AG09309 (cell line): ENCODE measurements around the gene DMBT1.

Source experiments
- DNase-seq: peaks from one replicate; pipeline ENCODE4 v3.0.0-alpha.2; 2010; ENCODE audit warnings: low read depth
- H3K4me3 ChIP-seq: 2 replicates; pipeline ENCODE4 v1.5.1; 2011; ENCODE audit warnings: mild to moderate bottlenecking, low read depth, low read length, moderate library complexity; ENCODE audit not compliant: control insufficient read depth
- TF ChIP-seq, protein P1 (sequence below): IDR thresholded peaks from 2 replicates; pipeline ENCODE4 v1.5.1; 2011; ENCODE audit warnings: mild to moderate bottlenecking, low read depth, low read length, inconsistent platforms; ENCODE audit not compliant: insufficient read depth, control insufficient read depth; ENCODE audit errors: missing control alignments

Gene DMBT1

DNA sequence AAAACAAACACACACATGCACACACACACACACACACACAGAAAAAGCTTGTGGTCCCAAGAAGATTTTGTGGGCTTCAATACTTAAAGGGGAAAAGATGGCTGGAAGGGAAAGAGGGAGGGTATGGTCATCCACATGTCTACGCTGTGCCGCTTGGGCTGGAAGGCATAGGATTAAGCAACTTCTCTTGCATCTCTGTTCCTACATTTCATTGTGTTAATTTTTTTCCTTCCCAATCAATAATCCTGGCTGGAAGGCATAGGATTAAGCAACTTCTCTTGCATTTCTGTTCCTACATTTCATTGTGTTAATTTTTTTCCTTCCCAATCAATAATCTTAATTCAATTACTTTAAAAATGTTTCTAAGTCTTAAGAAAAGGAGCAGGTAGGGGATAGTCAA, 108.5 kb downstream of the DMBT1 start:
- DNase-seq: no peak
- H3K4me3 ChIP-seq: no peak overlapping the region
- TF ChIP-seq, protein P1, sequence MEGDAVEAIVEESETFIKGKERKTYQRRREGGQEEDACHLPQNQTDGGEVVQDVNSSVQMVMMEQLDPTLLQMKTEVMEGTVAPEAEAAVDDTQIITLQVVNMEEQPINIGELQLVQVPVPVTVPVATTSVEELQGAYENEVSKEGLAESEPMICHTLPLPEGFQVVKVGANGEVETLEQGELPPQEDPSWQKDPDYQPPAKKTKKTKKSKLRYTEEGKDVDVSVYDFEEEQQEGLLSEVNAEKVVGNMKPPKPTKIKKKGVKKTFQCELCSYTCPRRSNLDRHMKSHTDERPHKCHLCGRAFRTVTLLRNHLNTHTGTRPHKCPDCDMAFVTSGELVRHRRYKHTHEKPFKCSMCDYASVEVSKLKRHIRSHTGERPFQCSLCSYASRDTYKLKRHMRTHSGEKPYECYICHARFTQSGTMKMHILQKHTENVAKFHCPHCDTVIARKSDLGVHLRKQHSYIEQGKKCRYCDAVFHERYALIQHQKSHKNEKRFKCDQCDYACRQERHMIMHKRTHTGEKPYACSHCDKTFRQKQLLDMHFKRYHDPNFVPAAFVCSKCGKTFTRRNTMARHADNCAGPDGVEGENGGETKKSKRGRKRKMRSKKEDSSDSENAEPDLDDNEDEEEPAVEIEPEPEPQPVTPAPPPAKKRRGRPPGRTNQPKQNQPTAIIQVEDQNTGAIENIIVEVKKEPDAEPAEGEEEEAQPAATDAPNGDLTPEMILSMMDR: no peak

DNA sequence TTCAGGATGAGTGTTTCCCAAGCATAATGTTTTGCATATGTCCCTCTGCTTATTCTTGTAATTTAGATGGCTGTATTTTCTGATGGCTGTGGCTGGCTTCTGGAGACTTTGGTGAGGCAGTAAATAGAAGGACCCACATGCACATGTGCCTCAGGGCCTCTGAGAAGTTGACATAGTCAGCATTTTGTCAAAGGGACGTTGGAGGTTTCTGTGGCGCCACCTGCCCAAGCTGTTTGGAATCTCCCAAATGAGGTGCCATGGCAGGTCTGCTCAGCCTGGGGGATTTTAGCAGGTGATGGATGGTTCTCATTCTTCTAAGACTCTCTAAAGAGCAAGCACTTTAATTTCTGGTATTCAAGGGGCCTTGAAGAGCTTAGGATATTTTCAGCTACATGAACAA, 109.3 kb downstream of the DMBT1 start:
- no peak overlapping the region for H3K4me3 ChIP-seq
- TF ChIP-seq, protein P1: no peak
- DNase-seq: no peak

GRCh38 chr10:122671355-122671754, 110.8 kb downstream of the DMBT1 start:
- no peak overlapping the region for H3K4me3 ChIP-seq
- no peak for DNase-seq
- TF ChIP-seq, protein P1: no peak

DNA sequence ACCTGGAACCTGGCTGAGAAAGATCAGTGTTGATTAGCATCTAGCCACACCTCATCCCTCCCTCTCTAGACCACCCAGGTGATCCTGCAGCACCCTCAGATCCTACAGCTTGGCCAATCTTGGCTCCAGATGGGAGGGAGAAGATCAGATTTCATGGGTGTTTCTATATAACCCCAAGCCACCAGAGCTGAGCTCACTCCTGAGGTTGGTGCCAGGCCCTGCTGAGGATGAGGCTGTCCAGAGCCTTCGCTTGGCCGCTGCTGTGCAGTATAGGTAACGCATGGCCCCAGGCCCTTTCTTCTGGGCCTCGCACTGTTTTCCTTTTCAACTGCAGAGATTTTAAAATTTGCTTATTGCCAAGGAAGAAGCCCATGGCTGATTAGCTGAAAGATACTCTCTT, 112.1 kb downstream of the DMBT1 start:
- no peak overlapping the region for H3K4me3 ChIP-seq
- DNase-seq: no peak
- TF ChIP-seq, protein P1: no peak

GRCh38 chr10:122673269-122673668, 112.7 kb downstream of the DMBT1 start:
- TF ChIP-seq, protein P1: no peak
- no peak for DNase-seq
- H3K4me3 ChIP-seq: no peak overlapping the region

- TF ChIP-seq, protein P1: no peak
- no peak for DNase-seq
- no peak overlapping the region for H3K4me3 ChIP-seq
Observed at GRCh38 chr10:122673731-122674130, 113.2 kb downstream of the DMBT1 start.

DNA sequence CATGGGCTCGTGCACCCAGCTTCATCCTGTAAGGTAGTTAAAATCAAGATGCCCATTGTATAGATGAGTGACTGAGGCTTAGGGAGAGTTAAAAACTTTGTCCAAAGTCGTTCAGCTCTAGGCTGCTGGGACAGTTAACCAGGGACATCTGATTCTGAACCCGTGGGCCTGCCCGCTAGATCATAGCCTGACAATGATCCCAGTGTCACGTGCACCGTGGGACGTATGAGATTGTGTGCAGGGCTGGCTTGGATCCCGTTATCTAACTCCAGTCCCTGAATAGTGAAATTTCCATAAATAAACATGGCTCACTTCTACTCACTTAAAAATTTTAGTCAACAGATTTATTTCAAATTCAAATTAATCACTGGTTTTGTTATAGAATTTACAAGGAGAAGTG, 114.2 kb downstream of the DMBT1 start:
- TF ChIP-seq, protein P1: no peak
- no peak overlapping the region for H3K4me3 ChIP-seq
- no peak for DNase-seq
